NCI-H187 (cell line): ENCODE data around the gene RPP25L.
"Not testable (repeated sequence)": the region's sequence is repeated elsewhere in the genome, so short reads cannot be mapped to it uniquely, and the experiment has no call there.

ENCODE experiments used
- DNase-seq, 2 experiments: peaks; one replicate each; lab custom pipeline; 2025; lab: John Stamatoyannopoulos, UW

The RPP25L gene

DNA sequence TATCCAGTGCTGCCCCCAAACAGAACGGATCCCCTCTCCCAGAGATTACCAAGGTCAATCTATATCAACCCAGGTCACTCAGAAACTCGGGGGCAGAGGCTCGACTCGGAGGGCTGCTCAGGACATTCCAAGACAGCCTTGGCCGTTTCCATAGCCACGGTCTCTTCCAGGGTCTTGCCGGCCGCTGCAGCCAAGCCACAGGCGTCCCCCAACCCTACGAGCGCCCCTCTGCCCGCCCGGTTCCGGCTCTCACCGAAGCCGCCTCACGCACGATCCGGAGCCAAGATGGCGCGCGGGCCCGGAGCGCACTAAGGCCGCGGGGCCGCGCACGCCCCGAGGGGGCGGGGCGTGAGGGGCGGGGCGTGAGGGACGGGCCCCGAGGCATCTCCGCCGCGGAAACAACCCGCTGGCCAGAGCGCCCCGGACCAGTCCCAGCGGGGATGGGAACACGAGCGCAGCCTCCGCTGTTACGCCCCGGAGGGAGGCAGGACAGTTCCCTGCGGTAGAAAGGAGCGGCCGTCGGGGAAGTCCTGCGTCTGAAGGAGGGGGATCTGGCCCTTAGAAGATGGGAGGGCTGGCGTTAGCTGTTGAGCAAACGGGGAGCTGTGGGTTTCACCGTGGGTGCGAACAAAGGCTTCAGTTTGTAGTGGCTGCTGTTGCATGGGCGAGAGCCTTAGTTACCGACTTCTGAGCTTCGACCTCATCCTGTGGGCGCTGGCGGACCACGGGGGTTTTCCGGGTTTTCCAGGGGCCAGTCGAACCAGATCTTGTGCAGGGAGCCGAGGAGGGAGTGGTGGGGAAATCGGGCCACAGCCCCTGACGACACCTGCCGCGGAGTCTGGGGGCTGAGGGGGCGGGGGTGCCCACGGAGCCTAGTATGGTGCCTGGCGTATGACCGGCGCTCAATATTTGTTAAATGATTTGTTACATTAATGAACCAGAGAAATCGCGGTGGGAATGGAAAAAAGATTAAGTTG is at the start of gene RPP25L:
TSS of gene RPP25L (minus strand) at position 287 of the 977 bp plus-strand sequence. CDS start 801 bp downstream, outside the sequence.
- peak; percentile 39 to 46 for DNase-seq

DNA sequence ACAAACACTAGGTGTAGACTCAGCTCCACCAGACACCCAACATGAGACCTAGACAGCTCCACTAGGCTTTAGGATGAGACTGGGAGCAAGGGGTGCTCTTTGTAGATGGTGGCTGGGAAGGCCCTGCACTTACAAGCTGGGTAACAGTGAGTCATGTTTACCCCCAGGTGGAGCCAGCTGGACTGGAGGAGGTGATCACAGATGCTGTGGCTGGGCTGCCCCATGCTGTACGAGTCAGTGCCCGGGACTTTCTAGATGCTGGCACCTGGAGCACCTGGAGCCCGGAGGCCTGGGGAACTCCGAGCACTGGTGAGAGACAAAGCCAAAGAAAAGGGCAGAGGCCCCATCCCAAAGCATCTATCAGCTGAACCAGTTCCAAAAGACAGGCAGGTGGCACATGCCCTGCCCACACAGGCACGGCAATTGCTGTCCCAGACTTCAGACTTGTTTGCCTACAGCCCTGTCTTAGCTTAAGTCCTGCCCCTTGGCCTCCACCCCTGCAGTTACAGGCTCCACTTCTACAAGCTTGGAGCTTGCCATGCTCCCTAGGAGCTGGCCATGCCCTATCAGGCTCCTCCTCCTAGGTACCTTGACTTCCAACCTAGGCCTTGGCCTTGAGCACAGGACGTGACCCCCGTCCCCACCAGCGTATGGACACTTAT is 47.8 kb upstream of the RPP25L start:
- DNase-seq: no peak

DNA sequence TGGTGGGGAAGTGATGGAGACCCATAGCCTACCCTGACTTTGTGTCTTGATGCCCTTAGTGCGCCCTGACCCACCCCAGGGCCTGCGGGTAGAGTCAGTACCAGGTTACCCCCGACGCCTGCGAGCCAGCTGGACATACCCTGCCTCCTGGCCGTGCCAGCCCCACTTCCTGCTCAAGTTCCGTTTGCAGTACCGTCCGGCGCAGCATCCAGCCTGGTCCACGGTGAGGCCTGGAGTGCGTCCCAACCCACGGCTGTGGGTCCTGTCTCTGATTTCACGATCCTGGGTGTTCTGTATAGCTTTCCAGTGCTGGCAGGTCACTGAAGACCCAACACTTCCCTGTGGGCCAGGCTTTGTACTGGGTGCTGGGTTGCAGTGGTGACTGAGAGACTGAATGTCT is 46.6 kb upstream of the RPP25L start:
- no peak for DNase-seq

DNA sequence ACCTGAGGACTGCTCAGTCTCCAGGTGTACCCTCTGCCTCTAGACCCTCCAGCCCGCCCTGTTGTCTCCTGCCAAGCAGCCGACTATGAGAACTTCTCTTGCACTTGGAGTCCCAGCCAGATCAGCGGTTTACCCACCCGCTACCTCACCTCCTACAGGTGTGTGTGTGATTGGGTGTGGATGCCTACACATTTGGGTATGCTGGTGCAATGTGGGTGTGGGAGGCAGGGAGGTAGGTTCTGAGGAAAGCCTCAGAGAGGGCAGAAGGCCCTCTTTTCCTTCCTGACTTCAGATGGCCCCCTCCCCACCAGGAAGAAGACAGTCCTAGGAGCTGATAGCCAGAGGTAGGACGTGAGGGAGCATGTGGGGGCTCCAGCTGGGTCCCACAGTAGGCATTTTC is 45.1 kb upstream of the RPP25L start:
- no peak for DNase-seq

DNA sequence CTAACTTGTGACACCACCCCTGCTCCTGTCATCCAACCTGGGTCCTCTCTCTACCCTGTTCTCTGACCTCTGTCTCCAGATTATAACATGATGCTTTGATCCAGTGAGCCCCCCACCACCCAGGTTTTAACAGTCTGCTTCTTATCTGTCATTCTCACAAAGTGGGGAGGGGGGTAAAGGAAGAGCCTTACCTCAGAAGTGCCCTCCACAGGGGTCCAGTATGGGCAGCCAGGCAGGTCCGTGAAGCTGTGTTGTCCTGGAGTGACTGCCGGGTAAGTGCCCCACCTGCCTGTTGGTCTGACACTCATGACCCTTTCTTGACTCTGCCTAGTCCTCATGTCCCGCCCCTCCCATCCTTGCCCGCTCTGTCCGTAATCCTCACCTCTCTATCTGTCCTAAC is 43.5 kb upstream of the RPP25L start:
- DNase-seq: no peak

DNA sequence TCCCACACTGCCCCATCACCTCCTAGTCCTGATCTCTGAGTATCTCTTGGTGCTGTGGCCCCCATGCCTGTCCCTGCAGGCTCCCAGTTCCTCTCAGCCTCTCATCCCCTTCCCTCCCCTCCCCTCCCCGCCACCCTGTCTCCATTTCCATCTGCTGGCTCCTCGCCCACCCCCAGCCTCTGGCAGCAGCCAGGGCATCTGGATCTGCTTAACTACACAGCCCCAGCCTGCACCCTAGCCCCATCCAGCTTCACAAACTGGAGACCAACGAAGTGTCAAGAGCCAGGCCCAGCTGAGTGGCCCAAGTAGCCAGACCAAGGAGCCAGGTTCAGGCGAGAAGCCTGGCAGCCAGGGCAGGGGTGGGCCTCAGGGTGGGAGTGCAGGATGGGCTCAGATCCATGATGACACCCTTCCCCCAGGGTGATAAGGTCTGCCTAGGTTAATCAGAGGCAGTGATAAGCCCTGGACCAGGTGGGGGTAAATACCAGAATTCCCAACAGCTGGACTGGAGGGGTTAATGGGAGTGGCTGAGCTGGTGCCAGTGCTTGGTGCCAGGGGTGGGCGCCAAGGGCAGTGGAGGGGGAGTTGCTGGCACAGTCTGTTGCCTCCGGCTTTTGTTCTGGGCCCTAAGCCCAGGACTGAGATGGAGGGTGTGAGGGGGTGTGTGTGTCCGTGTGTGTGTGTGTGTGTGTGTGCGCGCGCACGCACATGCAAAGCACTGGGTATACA is 42.6 kb upstream of the RPP25L start:
- no peak for DNase-seq

DNA sequence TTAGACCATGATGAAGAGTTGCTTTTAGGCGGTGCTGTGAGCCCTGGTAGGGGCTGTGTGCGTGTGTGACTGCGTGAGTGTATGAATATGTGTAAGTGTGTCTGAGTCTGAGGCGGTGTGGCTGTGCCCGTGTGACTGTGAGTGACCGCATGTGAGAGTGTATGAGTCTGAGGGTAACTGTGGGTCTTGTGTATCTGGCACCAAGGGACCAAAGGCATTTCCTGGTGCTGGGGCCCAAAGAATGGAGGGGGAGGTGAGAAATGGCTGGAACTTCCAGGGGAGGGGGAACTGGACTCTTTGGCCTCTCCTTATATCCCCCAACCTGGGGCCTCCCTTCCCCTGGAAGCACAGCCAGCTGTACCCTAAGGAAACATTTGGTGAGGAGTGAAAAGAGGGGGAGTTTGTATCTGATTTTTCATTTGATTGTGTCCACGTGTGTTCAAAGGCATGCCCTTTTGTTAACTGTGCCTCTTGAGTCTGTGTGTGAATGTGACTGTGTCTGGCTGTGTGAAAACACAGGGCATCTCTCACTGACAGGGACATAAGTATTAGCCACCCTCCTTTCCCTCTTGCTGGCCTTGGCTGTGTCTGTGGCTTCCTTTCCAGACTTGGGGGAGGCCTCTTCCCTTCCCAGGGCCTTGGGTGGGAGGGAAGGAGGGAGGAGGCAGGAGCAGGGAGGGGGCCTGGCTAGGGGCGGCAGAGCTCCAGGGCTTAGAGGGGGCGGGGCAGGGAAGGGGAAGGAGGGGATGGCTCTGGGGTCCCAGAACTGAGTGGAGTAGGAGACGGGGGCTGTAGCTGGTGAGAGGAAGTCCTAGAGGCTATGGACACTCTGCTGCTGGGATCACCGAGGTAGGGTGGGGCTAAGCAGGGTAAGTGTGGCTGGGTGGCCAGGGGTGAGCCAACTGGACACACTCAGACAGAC is 41.5 kb upstream of the RPP25L start:
- DNase-seq: no peak

DNA sequence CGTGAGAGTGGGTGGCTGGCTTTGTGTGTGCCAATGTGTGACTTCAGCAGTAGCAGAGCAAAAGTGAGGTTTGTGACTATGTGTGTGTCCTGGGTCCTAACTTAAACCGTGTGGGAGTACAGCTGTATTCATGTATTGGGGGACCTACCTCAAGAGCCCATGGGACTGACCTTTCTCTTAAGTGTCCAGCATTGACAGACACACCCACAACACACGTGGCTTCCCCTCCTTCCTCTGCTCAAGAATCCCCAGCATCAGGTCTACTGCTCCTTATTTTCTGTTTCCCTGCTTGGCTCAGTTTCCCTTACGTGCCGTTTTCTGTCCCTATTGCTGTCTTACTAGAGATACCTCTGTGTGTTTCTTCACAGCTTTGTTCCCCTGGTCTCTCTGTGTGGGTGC is 40.7 kb upstream of the RPP25L start:
- no peak for DNase-seq

- no peak for DNase-seq
Observed at GRCh38 chr9:34651876-34652601, 40.1 kb upstream of the RPP25L start, which contains the start of gene IL11RA. Gene IL11RA, plus strand, starts transcription at chr9:34652185. Its CDS starts 3,033 bp downstream, at chr9:34655218.

- DNase-seq: no peak
Observed at GRCh38 chr9:34651321-34651720, 39.4 kb upstream of the RPP25L start.

DNA sequence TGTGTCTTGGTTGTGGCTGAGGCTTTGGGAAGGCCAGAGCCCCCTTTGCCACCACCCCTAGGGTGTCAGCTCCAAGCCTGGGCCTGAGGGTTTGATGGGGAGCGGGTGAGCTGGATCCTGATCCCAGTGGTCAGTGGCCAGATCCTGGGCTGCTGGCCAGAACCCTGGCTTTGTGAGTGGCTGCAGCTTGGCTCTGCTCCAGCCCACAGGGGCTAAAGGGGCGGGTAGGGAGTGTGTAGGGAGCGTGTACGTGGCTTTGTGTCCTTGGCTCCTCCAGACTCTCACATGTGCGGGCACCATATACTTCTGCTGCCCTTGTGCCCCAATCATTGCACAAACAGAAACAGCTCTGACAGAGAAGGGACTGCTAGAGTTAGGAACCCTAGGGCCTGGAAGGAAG is 38.9 kb upstream of the RPP25L start:
- DNase-seq: no peak

DNA sequence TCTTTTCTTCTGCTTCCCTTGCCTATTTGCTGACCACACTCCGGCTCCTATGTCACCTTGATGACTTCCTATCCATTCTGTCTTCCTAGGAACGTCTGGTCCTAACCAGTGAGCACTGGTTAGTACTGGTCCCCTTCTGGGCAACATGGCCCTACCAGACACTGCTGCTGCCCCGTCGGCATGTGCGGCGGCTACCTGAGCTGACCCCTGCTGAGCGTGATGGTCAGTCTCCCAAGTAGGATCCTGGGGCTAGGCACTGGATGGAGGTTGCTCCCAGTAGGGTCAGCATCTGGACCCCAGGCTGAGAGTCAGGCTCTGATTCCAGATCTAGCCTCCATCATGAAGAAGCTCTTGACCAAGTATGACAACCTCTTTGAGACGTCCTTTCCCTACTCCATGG is 36.8 kb upstream of the RPP25L start:
- DNase-seq: no peak

- no peak for DNase-seq
Observed at GRCh38 chr9:34647651-34648050, 35.8 kb upstream of the RPP25L start.

- no peak for DNase-seq
Observed at GRCh38 chr9:34647084-34647403, 35.1 kb upstream of the RPP25L start.

DNA sequence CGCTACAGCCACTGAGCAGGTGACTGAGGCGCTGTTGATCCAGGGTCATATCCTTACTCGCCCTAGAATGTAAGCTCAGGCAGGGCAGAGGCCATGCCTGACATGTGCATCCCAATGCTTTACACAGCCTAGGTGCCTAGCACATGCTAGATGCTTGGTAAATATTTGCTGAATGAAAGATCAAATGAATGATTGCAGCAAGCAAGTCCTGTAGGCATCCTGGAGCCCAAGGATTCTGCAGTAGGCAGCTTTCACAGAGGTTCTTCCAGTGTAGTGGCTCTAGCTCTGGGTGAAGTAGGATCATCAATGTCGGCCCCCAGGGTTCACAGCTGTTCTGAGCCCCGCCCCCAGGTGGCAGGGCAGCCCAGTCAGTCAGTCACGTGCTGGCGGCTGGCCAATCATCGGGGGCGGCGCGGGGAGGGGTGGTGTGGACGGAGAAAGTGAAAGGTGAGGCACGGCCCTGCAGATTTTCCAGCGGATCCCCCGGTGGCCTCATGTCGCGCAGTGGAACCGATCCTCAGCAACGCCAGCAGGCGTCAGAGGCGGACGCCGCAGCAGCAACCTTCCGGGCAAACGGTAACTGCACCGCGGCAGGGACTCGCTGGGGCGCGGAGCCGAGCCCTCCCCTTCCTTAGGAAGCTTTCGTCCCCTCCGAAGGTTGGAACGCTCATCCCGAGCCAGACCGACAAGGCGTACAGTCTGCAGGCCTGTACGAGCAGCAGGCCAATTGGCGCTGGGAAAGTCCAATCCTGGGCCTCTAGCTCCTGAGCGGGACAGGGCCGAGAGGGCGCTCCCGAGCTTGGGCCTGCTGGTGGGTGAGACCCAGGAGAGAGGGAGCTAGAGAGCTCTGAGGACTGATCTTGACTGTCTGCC is 34.5 kb upstream of the RPP25L start, which contains the start of gene GALT:
TSS of gene GALT (plus strand) at position 465 of the 873 bp plus-strand sequence. CDS start at position 495, 30 bp downstream.
- DNase-seq: peak; percentile 76 to 84

GRCh38 chr9:34644766-34645314 is 32.9 kb upstream of the RPP25L start:
- DNase-seq: no peak

- DNase-seq: no peak
Observed at GRCh38 chr9:34642679-34643078, 30.8 kb upstream of the RPP25L start.

DNA sequence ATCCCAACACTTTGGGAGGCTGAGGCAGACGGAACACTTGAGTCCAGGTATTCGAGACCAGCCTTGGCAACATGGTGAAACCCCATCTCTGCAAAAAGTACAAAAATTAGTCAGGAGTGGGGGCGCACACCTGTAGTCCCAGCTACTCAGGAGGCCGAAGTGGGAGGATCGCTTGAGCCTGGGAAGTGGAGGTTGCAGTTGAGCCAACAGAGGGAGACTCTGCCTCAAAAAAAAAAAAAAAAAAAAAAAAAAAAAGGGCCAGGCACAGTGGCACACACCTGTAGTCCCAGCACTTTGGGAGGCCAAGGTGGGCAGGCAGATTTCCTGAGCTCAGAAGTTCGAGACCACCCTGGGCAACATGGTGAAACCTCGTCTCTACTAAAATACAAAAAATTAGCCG is 27.4 kb upstream of the RPP25L start:
- not testable (repeated sequence) for DNase-seq

- DNase-seq: no peak
Observed at GRCh38 chr9:34638138-34638445, 26.2 kb upstream of the RPP25L start.
